BE2C (cell line): ENCODE data around the gene ADTRP.

Experiments used
- DNase-seq: peaks from one replicate; pipeline ENCODE4 v3.0.0-alpha.2; 2020
- H3K27me3 ChIP-seq: fragments of 250-450 bp; sonication (Bioruptor Pico); 2 replicates; pipeline ENCODE4 v1.5.1; 2020; ENCODE audit warnings: mild to moderate bottlenecking
- H3K36me3 ChIP-seq: fragments of 250-450 bp; sonication (Bioruptor Pico); 2 replicates; pipeline ENCODE4 v1.5.1; 2020; ENCODE audit warnings: mild to moderate bottlenecking
- H3K4me1 ChIP-seq: fragments of 250-450 bp; sonication (Bioruptor Pico); 2 replicates; pipeline ENCODE4 v1.5.1; 2020
- H3K4me3 ChIP-seq: 2 replicates; pipeline ENCODE4 v1.5.1; 2011; ENCODE audit warnings: low read depth, low read length
- H3K9me3 ChIP-seq: fragments of 250-450 bp; sonication (Bioruptor Pico); 2 replicates; pipeline ENCODE4 v1.5.1; 2020
- CTCF ChIP-seq: IDR thresholded peaks from 2 replicates; pipeline ENCODE4 v1.5.1; 2012; ENCODE audit warnings: mild to moderate bottlenecking, low read depth, low read length

Gene ADTRP

GRCh38 chr6:11806561-11807317 lies 28.1 kb upstream of the ADTRP start:
- Histone ChIP-seq H3K9me3 (no peaks in the 10 kb centered on the region), H3K36me3 (no peaks in the 10 kb centered on the region), H3K27me3 (no peaks in the 10 kb centered on the region), H3K4me1 (no peaks in the 10 kb centered on the region), H3K4me3 (no peak overlapping the region)
- DNase-seq: no peak
- TF ChIP-seq CTCF: no peak

GRCh38 chr6:11805259-11806053 lies 26.9 kb upstream of the ADTRP start:
- Histone ChIP-seq H3K27me3 (no peaks in the 10 kb centered on the region), H3K4me1 (no peaks in the 10 kb centered on the region), H3K9me3 (no peaks in the 10 kb centered on the region), H3K4me3 (no peak overlapping the region), H3K36me3 (no peaks in the 10 kb centered on the region)
- DNase-seq: no peak
- no peak for TF ChIP-seq CTCF

GRCh38 chr6:11804701-11805100 lies 26.1 kb upstream of the ADTRP start:
- no peaks in the 10 kb centered on the region for H3K36me3 ChIP-seq
- TF ChIP-seq CTCF: no peak
- H3K4me1 ChIP-seq: no peaks in the 10 kb centered on the region
- no peak for DNase-seq
- no peak overlapping the region for H3K4me3 ChIP-seq
- H3K27me3 ChIP-seq: no peaks in the 10 kb centered on the region
- no peaks in the 10 kb centered on the region for H3K9me3 ChIP-seq

GRCh38 chr6:11804135-11804534 lies 25.5 kb upstream of the ADTRP start:
- no peaks in the 10 kb centered on the region for H3K36me3 ChIP-seq
- TF ChIP-seq CTCF: no peak
- H3K27me3 ChIP-seq: no peaks in the 10 kb centered on the region
- no peak for DNase-seq
- H3K4me1 ChIP-seq: no peaks in the 10 kb centered on the region
- no peaks in the 10 kb centered on the region for H3K9me3 ChIP-seq
- no peak overlapping the region for H3K4me3 ChIP-seq

- Histone ChIP-seq H3K36me3 (no peaks in the 10 kb centered on the region), H3K4me3 (no peak overlapping the region), H3K9me3 (no peaks in the 10 kb centered on the region), H3K27me3 (no peaks in the 10 kb centered on the region), H3K4me1 (no peaks in the 10 kb centered on the region)
- no peak for DNase-seq
- no peak for TF ChIP-seq CTCF
These were observed 25.0 kb upstream of the ADTRP start for GRCh38 chr6:11803591-11803971.
